ENCODE results near the gene TMEM14A. TPM values are rescaled to one million over a fixed set of nuclear protein-coding genes. Genes with fewer than 3 reads are reported as not detected.

TMEM14A gene
- total RNA-seq, 2 experiments from 2014 or later = 3.4 TPM

DNA sequence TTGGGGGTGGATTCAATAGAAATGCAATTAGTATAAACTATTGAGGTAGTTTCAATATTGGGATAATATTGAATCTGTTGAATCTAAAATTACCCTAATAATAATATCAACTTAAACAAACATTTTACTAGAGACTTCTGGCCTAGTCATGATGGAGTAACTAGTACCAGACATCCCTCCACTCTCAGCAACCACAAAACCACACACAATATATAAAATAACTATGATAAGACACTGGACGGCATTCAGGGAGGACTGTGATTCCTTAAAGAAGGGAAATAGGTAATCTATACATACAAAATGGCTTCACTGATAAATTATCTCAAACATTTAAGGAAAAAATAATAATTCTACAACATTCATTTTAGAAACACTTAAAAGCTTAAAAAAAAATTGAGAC lies 38.9 kb upstream of the TMEM14A start:
- no peaks in the 10 kb centered on the region for H3K36me3 ChIP-seq (ENCODE audit: insufficient read depth, low read length)
- intact Hi-C loops (cut with DNase I, micrococcal nuclease) = no loop called here
- H3K27me3 ChIP-seq (ENCODE audit: control insufficient read depth in 1 of 2, insufficient read depth in 2 of 2, low read length in 2 of 2) = no peaks in the 10 kb centered on the region
- TF ChIP-seq, protein P1, sequence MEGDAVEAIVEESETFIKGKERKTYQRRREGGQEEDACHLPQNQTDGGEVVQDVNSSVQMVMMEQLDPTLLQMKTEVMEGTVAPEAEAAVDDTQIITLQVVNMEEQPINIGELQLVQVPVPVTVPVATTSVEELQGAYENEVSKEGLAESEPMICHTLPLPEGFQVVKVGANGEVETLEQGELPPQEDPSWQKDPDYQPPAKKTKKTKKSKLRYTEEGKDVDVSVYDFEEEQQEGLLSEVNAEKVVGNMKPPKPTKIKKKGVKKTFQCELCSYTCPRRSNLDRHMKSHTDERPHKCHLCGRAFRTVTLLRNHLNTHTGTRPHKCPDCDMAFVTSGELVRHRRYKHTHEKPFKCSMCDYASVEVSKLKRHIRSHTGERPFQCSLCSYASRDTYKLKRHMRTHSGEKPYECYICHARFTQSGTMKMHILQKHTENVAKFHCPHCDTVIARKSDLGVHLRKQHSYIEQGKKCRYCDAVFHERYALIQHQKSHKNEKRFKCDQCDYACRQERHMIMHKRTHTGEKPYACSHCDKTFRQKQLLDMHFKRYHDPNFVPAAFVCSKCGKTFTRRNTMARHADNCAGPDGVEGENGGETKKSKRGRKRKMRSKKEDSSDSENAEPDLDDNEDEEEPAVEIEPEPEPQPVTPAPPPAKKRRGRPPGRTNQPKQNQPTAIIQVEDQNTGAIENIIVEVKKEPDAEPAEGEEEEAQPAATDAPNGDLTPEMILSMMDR (IDR thresholded peaks at IDR 0.05) = no peak
- ChIA-PET CTCF (no interaction called here), POLR2A (no interaction called here)
- no peaks in the 10 kb centered on the region for H3K9me3 Mint-ChIP-seq
- no peak overlapping the region for H3K27ac ChIP-seq (ENCODE audit: low read depth in 1 of 2, low read length in 2 of 2)
- H3K4me1 ChIP-seq (ENCODE audit: insufficient read depth, low read length) = no peaks in the 10 kb centered on the region
- H3K9me3 ChIP-seq (ENCODE audit: control insufficient read depth in 1 of 2, insufficient read depth in 1 of 2, low read length in 2 of 2) = no peaks in the 10 kb centered on the region
- H3K27ac Mint-ChIP-seq = no peak overlapping the region
- ATAC-seq (ENCODE audit: poor library complexity) (no peak), DNase-seq (no peak)
- H3K27me3 Mint-ChIP-seq = no peaks in the 10 kb centered on the region
- H3K4me3 ChIP-seq (ENCODE audit: low read length) = no peak overlapping the region
- no peaks in the 10 kb centered on the region for H3K36me3 Mint-ChIP-seq (ENCODE audit: low read depth)
- no peak overlapping the region for H3K4me3 Mint-ChIP-seq
- H3K4me1 Mint-ChIP-seq (ENCODE audit: low read depth) = peaks cover 10% of the 10 kb centered on the region

DNA sequence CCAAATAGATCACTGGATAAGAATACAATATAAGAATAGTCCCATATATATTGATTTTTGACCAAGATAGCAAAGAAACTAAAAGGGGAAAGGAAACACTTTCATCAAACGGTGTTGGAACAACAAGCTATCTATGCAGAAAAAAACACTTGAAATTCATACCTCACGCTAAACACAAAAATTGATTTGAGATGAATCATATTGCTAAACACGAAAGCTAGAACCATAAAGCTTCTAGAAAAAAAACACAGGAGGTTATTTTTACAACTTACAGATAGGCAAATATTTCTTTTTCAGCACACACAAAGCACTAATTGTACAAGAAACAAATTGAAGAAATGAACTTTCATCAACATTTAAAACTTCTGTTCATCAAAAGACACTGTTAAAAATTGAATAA lies 36.7 kb upstream of the TMEM14A start:
- Mint-ChIP-seq H3K4me1 (ENCODE audit: low read depth) (peaks cover 10% of the 10 kb centered on the region), H3K9me3 (no peaks in the 10 kb centered on the region), H3K27ac (no peak overlapping the region), H3K36me3 (ENCODE audit: low read depth) (no peaks in the 10 kb centered on the region), H3K27me3 (no peaks in the 10 kb centered on the region), H3K4me3 (no peak overlapping the region)
- no peaks in the 10 kb centered on the region for H3K36me3 ChIP-seq (ENCODE audit: insufficient read depth, low read length)
- ATAC-seq (ENCODE audit: poor library complexity) (no peak), DNase-seq (no peak)
- ChIA-PET POLR2A (interaction anchor here (0.9 kb wide), 1 partner anchor 28 kb away, joined by 4 read pairs; no protein-coding TSS in a partner anchor), CTCF (interaction anchor here (1.0 to 1.3 kb wide), 2 partner anchors 18 to 58 kb away, joined by 3 to 7 read pairs; no protein-coding TSS in a partner anchor)
- no peak overlapping the region for H3K27ac ChIP-seq (ENCODE audit: low read depth in 1 of 2, low read length in 2 of 2)
- TF ChIP-seq, protein P1 (IDR thresholded peaks at IDR 0.05) = no peak
- H3K4me1 ChIP-seq (ENCODE audit: insufficient read depth, low read length) = no peaks in the 10 kb centered on the region
- intact Hi-C loops (cut with DNase I, micrococcal nuclease) = no loop called here
- H3K9me3 ChIP-seq (ENCODE audit: control insufficient read depth in 1 of 2, insufficient read depth in 1 of 2, low read length in 2 of 2) = no peaks in the 10 kb centered on the region
- no peak overlapping the region for H3K4me3 ChIP-seq (ENCODE audit: low read length)
- no peaks in the 10 kb centered on the region for H3K27me3 ChIP-seq (ENCODE audit: control insufficient read depth in 1 of 2, insufficient read depth in 2 of 2, low read length in 2 of 2)

DNA sequence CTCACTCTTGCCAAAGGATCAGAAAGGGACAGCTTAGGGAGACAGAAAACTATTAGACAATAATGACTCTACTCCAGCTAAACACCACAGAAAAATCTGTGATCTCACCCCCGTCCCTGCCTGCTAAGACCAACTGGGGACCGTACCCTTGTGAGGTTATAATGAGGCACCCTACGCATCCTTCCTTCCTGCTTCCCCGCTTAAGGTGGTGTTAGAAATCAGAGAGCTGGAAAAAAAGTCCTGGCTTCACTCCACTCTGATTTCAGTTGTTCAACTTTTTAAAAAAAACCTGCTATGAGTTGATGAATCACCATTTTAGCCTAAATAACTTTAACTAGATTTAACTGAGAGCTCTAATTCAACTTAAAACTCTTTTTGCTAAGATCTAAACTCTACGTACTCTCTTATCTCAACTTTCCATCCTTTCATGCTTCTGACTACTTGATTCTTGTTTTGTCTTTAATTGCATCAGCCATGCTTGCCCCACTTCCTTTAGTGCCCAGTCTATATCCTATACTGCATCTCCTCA lies 35.8 kb upstream of the TMEM14A start:
- no peak overlapping the region for H3K27ac ChIP-seq (ENCODE audit: low read depth in 1 of 2, low read length in 2 of 2)
- no peak overlapping the region for H3K4me3 ChIP-seq (ENCODE audit: low read length)
- POLR2A ChIA-PET = interaction anchor here (0.9 kb wide), 1 partner anchor 28 kb away, joined by 4 read pairs; no protein-coding TSS in a partner anchor
- Mint-ChIP-seq H3K36me3 (ENCODE audit: low read depth) (no peaks in the 10 kb centered on the region), H3K27me3 (peaks cover 6% of the 10 kb centered on the region), H3K9me3 (no peaks in the 10 kb centered on the region), H3K4me1 (ENCODE audit: low read depth) (peaks cover 10% of the 10 kb centered on the region), H3K4me3 (no peak overlapping the region), H3K27ac (no peak overlapping the region)
- intact Hi-C loops (cut with DNase I, micrococcal nuclease) = no loop called here
- H3K4me1 ChIP-seq (ENCODE audit: insufficient read depth, low read length) = no peaks in the 10 kb centered on the region
- TF ChIP-seq, protein P1 (IDR thresholded peaks at IDR 0.05) = no peak
- no peaks in the 10 kb centered on the region for H3K36me3 ChIP-seq (ENCODE audit: insufficient read depth, low read length)
- ATAC-seq (ENCODE audit: poor library complexity) = no peak
- CTCF ChIA-PET = interaction anchor here (1.0 to 1.3 kb wide), 2 partner anchors 17 to 59 kb away, joined by 3 to 7 read pairs; no protein-coding TSS in a partner anchor
- no peaks in the 10 kb centered on the region for H3K9me3 ChIP-seq (ENCODE audit: control insufficient read depth in 1 of 2, insufficient read depth in 1 of 2, low read length in 2 of 2)
- no peaks in the 10 kb centered on the region for H3K27me3 ChIP-seq (ENCODE audit: control insufficient read depth in 1 of 2, insufficient read depth in 2 of 2, low read length in 2 of 2)
- no peak for DNase-seq
